CD14-positive monocyte (primary cell): ENCODE results near the gene VTN. TPM values are rescaled to one million over a fixed set of nuclear protein-coding genes. Genes with fewer than 3 reads are reported as not detected.

ENCODE experiments used
- DNase-seq, 3 donors: peaks; one replicate each; pipeline ENCODE4 v3.0.0-alpha.2; 2011 to 2022
- H2AFZ ChIP-seq: 2 replicates; pipeline ENCODE4 v1.6.0; 2012; ENCODE audit warnings: mild to moderate bottlenecking, low read depth, low read length, inconsistent platforms; ENCODE audit not compliant: insufficient read depth, poor library complexity, severe bottlenecking
- H3K27ac ChIP-seq, 2 donors: 1 replicate in 1 of 2; 2 replicates in 1 of 2; pipeline ENCODE4 v1.5.1; 2012 to 2013; ENCODE audit warnings: low read length in 2 of 2, control low read depth in 1 of 2, inconsistent platforms in 1 of 2, low read depth in 1 of 2, mild to moderate bottlenecking in 1 of 2
- H3K27me3 ChIP-seq, 2 donors: one replicate each; pipeline versions ENCODE4 v1.6.0 to v1.6.1; 2011 to 2013; ENCODE audit warnings: low read length in 2 of 2; ENCODE audit not compliant: control insufficient read depth in 2 of 2, insufficient read depth in 2 of 2
- H3K36me3 ChIP-seq, 2 donors: replicated peaks in 1 of 2; 1 replicate in 1 of 2; 2 replicates in 1 of 2; pipeline versions ENCODE4 v1.5.1 to v1.6.1; 2012 to 2013; ENCODE audit warnings: low read length in 2 of 2, control low read depth in 1 of 2, inconsistent platforms in 1 of 2, mild to moderate bottlenecking in 1 of 2; ENCODE audit not compliant: insufficient read depth in 2 of 2, control insufficient read depth in 1 of 2
- H3K4me1 ChIP-seq, 2 donors: 1 replicate in 1 of 2; 2 replicates in 1 of 2; pipeline versions ENCODE4 v1.5.1 to v1.6.1; 2012 to 2013; ENCODE audit warnings: low read length in 2 of 2, control low read depth in 1 of 2, inconsistent platforms in 1 of 2, mild to moderate bottlenecking in 1 of 2, moderate library complexity in 1 of 2; ENCODE audit not compliant: insufficient read depth in 2 of 2, control insufficient read depth in 1 of 2
- H3K4me2 ChIP-seq: replicated peaks from 2 replicates; pipeline ENCODE3; 2012; ENCODE audit warnings: low read length, moderate library complexity, mild to moderate bottlenecking; ENCODE audit not compliant: poor library complexity, severe bottlenecking; ENCODE audit errors: extremely low read depth
- H3K4me3 ChIP-seq, 3 experiments: fragments of 200-600 bp in 1 of 3; sonication (generic) in 1 of 3; replicated peaks in 1 of 3; 1 replicate in 2 of 3; 2 replicates in 1 of 3; pipeline ENCODE4 v1.5.1; 2011 to 2013; ENCODE audit warnings: low read length in 3 of 3, mild to moderate bottlenecking in 3 of 3, control low read depth in 2 of 3, low read depth in 2 of 3, inconsistent platforms in 1 of 3, moderate library complexity in 1 of 3
- H3K79me2 ChIP-seq: 2 replicates; pipeline ENCODE4 v1.6.0; 2012; ENCODE audit warnings: mild to moderate bottlenecking, control low read depth, inconsistent platforms, low read length, moderate library complexity; ENCODE audit not compliant: insufficient read depth
- H3K9ac ChIP-seq: 2 replicates; pipeline ENCODE4 v1.6.0; 2017; ENCODE audit warnings: low read length, mild to moderate bottlenecking; ENCODE audit not compliant: insufficient read depth, poor library complexity, severe bottlenecking
- H3K9me3 ChIP-seq, 2 donors: replicated peaks in 1 of 2; 1 replicate in 1 of 2; 2 replicates in 1 of 2; pipeline versions ENCODE4 v1.5.1 to v1.6.1; 2012 to 2013; ENCODE audit warnings: low read length in 2 of 2, control low read depth in 1 of 2; ENCODE audit not compliant: control insufficient read depth in 1 of 2, insufficient read depth in 1 of 2
- H4K20me1 ChIP-seq: 2 replicates; pipeline ENCODE4 v1.6.0; 2012; ENCODE audit warnings: mild to moderate bottlenecking, low read length, control low read depth, moderate library complexity; ENCODE audit not compliant: insufficient read depth
- H3K27ac Mint-ChIP-seq, 7 donors: one replicate each; pipeline ENCODE4 v1.8.0; 2020; ENCODE audit warnings: mild to moderate bottlenecking in 7 of 7, mixed read lengths in 7 of 7, moderate library complexity in 6 of 7, inconsistent platforms in 2 of 7
- H3K27me3 Mint-ChIP-seq, 3 donors: one replicate each; pipeline ENCODE4 v1.8.0; 2021 to 2022; ENCODE audit warnings: low read depth in 3 of 3, mild to moderate bottlenecking in 3 of 3, mixed read lengths in 3 of 3, moderate library complexity in 3 of 3, inconsistent platforms in 1 of 3
- H3K36me3 Mint-ChIP-seq, 2 donors: one replicate each; pipeline ENCODE4 v1.8.0; 2020; ENCODE audit warnings: mixed read lengths in 2 of 2, inconsistent platforms in 1 of 2, mild to moderate bottlenecking in 1 of 2
- H3K4me1 Mint-ChIP-seq: one replicate; pipeline ENCODE4 v1.8.0; 2020; ENCODE audit warnings: mild to moderate bottlenecking, mixed read lengths
- H3K4me3 Mint-ChIP-seq, 2 donors: one replicate each; pipeline ENCODE4 v1.8.0; 2020; ENCODE audit warnings: mild to moderate bottlenecking in 2 of 2, mixed read lengths in 2 of 2, moderate library complexity in 1 of 2
- H3K9me3 Mint-ChIP-seq, 7 donors: one replicate each; pipeline ENCODE4 v1.8.0; 2020 to 2022; ENCODE audit warnings: mixed read lengths in 7 of 7, mild to moderate bottlenecking in 6 of 7, moderate library complexity in 6 of 7, inconsistent platforms in 2 of 7
- WGBS: methylation state at CpG from one replicate; pipeline ENCODE4 v1.1.5; 2013; ENCODE audit warnings: missing lambda C conversion rate; ENCODE audit not compliant: insufficient coverage; 5-methylcytosine and 5-hydroxymethylcytosine counted together
- intact Hi-C, 2 donors: fragments of 100-400 bp; cut with micrococcal nuclease; formaldehyde crosslinking; loops; one replicate each; pipeline versions ENCODE4 v1.15.0 to v1.15.1; 2023
- polyA plus RNA-seq, 3 donors: library from polyadenylated mRNA; depleted of rRNA in 1 of 3; unstranded in 2 of 3; stranded (reverse) in 1 of 3; fragments of 300-500 nt in 2 of 3; fragments of >200 nt in 1 of 3; fragmentation: Illumina TruSeq in 2 of 3; gene quantifications; 1 replicate in 2 of 3; 2 replicates in 1 of 3; pipeline ENCODE4 v1.2.3, GENCODE V29; 2012 to 2021
- TF ChIP-seq, protein P1 (sequence below): fragments of 200-600 bp; IDR thresholded peaks from one replicate; pipeline ENCODE4 v1.8.0; 2022; ENCODE audit warnings: antibody characterized with exemption, mild to moderate bottlenecking

VTN gene
- polyA plus RNA-seq, 3 donors = not detected

DNA sequence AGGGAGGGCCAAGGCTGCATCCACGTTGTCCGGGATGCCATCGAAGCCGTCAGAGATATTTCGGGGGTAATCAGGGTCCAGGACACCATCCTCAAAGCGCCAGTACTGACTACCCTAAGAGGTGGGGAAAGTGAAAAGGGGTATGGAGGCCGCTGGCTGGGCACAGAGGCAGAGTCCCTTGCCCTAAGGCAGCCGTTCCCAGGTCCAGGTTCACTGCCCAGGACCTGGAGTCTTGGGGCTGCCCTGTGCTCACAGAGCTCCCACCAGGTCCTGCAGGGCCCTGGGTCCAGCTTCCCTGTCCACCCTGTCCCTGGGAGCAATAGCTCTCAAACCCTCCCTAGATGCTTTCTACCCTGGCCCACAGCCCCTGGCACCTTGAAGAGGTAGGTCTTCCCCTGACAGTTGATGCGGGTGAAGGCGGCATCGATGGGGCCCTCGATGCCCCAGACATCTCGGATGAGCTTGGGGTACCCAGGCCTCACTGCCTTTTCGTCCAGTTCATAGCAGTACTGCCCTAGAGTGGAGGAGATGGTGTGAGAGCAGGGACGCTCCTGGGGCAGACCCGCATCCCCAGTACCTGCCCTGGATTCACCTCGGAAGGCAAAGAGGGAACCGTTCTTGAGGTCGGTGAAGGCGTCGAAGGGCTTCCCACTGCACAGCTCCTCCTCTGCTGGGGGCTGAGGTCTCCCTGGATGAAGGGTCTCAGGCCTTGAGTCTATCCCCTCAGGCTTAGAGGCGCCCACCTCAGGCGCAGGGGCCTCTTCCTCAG, 1.0 kb downstream of the VTN start:
- peaks cover 21 to 33% (median 24%) of the 10 kb centered on the region in 3 donors for H3K27me3 Mint-ChIP-seq
- Histone ChIP-seq H3K27me3 (peaks cover 13 to 20% of the 10 kb centered on the region in 2 donors), H3K4me2 (no peak overlapping the region), H3K4me3 (no peak overlapping the region), H3K4me1 (peaks cover 23 to 34% of the 10 kb centered on the region in 2 donors), H3K79me2 (no peaks in the 10 kb centered on the region), H3K9me3 (peaks cover 2 to 7% of the 10 kb centered on the region in 2 donors), H3K27ac (no peak overlapping the region), H4K20me1 (peaks cover 4% of the 10 kb centered on the region), H3K9ac (no peak overlapping the region), H3K36me3 (peaks cover 16 to 17% of the 10 kb centered on the region in 2 donors), H2AFZ (no peak overlapping the region)
- peak overlapping the region in 1 of 7 donors; percentile 38 for H3K27ac Mint-ChIP-seq
- peaks cover 0 to 5% (median 0%) of the 10 kb centered on the region in 7 donors for H3K9me3 Mint-ChIP-seq
- peaks cover 21 to 35% of the 10 kb centered on the region in 2 donors for H3K36me3 Mint-ChIP-seq
- intact Hi-C loops = no loop called here
- TF ChIP-seq, protein P1, sequence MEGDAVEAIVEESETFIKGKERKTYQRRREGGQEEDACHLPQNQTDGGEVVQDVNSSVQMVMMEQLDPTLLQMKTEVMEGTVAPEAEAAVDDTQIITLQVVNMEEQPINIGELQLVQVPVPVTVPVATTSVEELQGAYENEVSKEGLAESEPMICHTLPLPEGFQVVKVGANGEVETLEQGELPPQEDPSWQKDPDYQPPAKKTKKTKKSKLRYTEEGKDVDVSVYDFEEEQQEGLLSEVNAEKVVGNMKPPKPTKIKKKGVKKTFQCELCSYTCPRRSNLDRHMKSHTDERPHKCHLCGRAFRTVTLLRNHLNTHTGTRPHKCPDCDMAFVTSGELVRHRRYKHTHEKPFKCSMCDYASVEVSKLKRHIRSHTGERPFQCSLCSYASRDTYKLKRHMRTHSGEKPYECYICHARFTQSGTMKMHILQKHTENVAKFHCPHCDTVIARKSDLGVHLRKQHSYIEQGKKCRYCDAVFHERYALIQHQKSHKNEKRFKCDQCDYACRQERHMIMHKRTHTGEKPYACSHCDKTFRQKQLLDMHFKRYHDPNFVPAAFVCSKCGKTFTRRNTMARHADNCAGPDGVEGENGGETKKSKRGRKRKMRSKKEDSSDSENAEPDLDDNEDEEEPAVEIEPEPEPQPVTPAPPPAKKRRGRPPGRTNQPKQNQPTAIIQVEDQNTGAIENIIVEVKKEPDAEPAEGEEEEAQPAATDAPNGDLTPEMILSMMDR = no peak
- peaks cover 27% of the 10 kb centered on the region for H3K4me1 Mint-ChIP-seq
- no peak for DNase-seq
- H3K4me3 Mint-ChIP-seq = no peak overlapping the region
- 92% methylated on average over 11 of the region's 23 CpGs for WGBS

DNA sequence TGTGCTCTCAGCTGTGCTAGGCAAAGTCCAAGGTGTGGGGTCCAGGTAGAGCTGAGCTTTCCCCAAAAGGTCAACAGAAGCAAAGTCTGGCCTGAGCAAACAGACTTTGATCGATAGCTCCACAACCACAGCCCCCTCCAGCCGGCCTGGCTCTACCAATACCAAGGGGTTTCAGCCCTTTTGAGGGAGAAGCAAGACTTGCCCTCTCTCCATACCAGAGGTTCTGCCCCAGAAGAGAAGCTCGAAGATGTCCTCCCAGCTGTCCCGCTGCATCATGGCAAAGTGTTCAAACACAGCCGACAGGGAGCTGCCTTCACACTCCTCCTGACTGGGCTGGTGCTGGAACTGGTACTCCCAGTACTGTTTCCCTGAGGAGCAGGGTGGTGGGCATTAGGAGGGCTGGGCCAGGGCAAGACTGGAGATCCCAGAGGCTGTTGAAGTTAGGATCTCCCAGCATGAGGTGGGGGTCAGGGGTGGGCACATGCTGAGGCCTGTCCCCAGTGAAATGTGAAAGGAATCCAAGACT, 1.7 kb downstream of the VTN start:
- Mint-ChIP-seq H3K4me3 (no peak overlapping the region), H3K27ac (no peak overlapping the region), H3K36me3 (peaks cover 25 to 42% of the 10 kb centered on the region in 2 donors), H3K4me1 (peaks cover 27% of the 10 kb centered on the region), H3K27me3 (peaks cover 14 to 26% (median 16%) of the 10 kb centered on the region in 3 donors), H3K9me3 (peaks cover 0 to 3% (median 0%) of the 10 kb centered on the region in 7 donors)
- Histone ChIP-seq H2AFZ (no peak overlapping the region), H3K9ac (no peak overlapping the region), H3K79me2 (no peaks in the 10 kb centered on the region), H3K36me3 (peaks cover 23 to 25% of the 10 kb centered on the region in 2 donors), H3K9me3 (peaks cover 2 to 7% of the 10 kb centered on the region in 2 donors), H3K27me3 (peaks cover 10 to 15% of the 10 kb centered on the region in 2 donors), H3K4me1 (peaks cover 23 to 34% of the 10 kb centered on the region in 2 donors), H3K4me3 (no peak overlapping the region), H3K27ac (no peak overlapping the region), H3K4me2 (no peak overlapping the region), H4K20me1 (peaks cover 4% of the 10 kb centered on the region)
- intact Hi-C loops = no loop called here
- no peak for DNase-seq
- TF ChIP-seq, protein P1 = no peak
- 86% methylated on average over 5 of the region's 5 CpGs for WGBS
